Brain microvascular endothelial cell (primary cell): ENCODE results near the gene ZNF76.
"Not testable (repeated sequence)": the region's sequence is repeated elsewhere in the genome, so short reads cannot be mapped to it uniquely, and the experiment has no call there.

Experiments
- DNase-seq: peaks from one replicate; pipeline ENCODE4 v3.0.0-alpha.2; 2020
- H3K27ac ChIP-seq: fragments of 250-450 bp; sonication (Bioruptor Pico); 2 replicates; pipeline ENCODE4 v1.5.1; 2020; ENCODE audit warnings: mild to moderate bottlenecking, moderate library complexity
- H3K27me3 ChIP-seq: fragments of 250-450 bp; sonication (Bioruptor Pico); replicated peaks from 2 replicates; pipeline ENCODE4 v1.5.1; 2020; ENCODE audit warnings: mild to moderate bottlenecking
- H3K36me3 ChIP-seq: fragments of 250-450 bp; sonication (Bioruptor Pico); replicated peaks from 2 replicates; pipeline ENCODE4 v1.5.1; 2020; ENCODE audit warnings: mild to moderate bottlenecking
- H3K4me3 ChIP-seq: 2 replicates; pipeline ENCODE4 v1.5.1; 2011; ENCODE audit warnings: low read depth, mild to moderate bottlenecking, control low read depth, low read length, moderate library complexity
- CTCF ChIP-seq: IDR thresholded peaks from 2 replicates; pipeline ENCODE4 v1.5.1; 2011; ENCODE audit warnings: low read depth, mild to moderate bottlenecking, moderate library complexity, low read length, control low read depth, inconsistent platforms; ENCODE audit errors: missing control alignments
- in situ Hi-C: cut with HindIII; loops from 2 replicates; pipeline ENCODE4 v1.10.0; 2017; ENCODE audit warnings: low sequenced_read_pairs, low pct_ligation_motif_present

ZNF76 gene

GRCh38 chr6:35298625-35299140 lies 39.1 kb downstream of the ZNF76 start:
- TF ChIP-seq CTCF: no peak
- Histone ChIP-seq H3K27me3 (no peaks in the 10 kb centered on the region), H3K27ac (no peak overlapping the region), H3K4me3 (no peak overlapping the region), H3K36me3 (peaks cover 6% of the 10 kb centered on the region)
- in situ Hi-C loops: no loop called here
- no peak for DNase-seq

GRCh38 chr6:35299674-35300073 lies 40.1 kb downstream of the ZNF76 start:
- Histone ChIP-seq H3K36me3 (peaks cover 4% of the 10 kb centered on the region), H3K4me3 (no peak overlapping the region), H3K27me3 (no peaks in the 10 kb centered on the region), H3K27ac (no peak overlapping the region)
- no peak for DNase-seq
- no peak for TF ChIP-seq CTCF
- in situ Hi-C loops: no loop called here

GRCh38 chr6:35300848-35301247 lies 41.3 kb downstream of the ZNF76 start:
- Histone ChIP-seq H3K4me3 (no peak overlapping the region), H3K36me3 (no peaks in the 10 kb centered on the region), H3K27ac (no peak overlapping the region), H3K27me3 (no peaks in the 10 kb centered on the region)
- in situ Hi-C loops: no loop called here
- TF ChIP-seq CTCF: no peak
- no peak for DNase-seq

- in situ Hi-C loops: no loop called here
- Histone ChIP-seq H3K27me3 (no peaks in the 10 kb centered on the region), H3K4me3 (no peak overlapping the region), H3K27ac (no peak overlapping the region), H3K36me3 (no peaks in the 10 kb centered on the region)
- no peak for DNase-seq
- no peak for TF ChIP-seq CTCF
Measured at GRCh38 chr6:35302604-35303241, 43.2 kb downstream of the ZNF76 start.

- Histone ChIP-seq H3K36me3 (no peaks in the 10 kb centered on the region), H3K4me3 (no peak overlapping the region), H3K27me3 (no peaks in the 10 kb centered on the region), H3K27ac (no peak overlapping the region)
- DNase-seq: no peak
- TF ChIP-seq CTCF: no peak
- in situ Hi-C loops: no loop called here
Measured at GRCh38 chr6:35304299-35304698, 44.8 kb downstream of the ZNF76 start.

GRCh38 chr6:35305117-35305516 lies 45.6 kb downstream of the ZNF76 start:
- H3K27ac ChIP-seq: no peak overlapping the region
- DNase-seq: no peak
- in situ Hi-C loops: no loop called here
- no peaks in the 10 kb centered on the region for H3K27me3 ChIP-seq
- H3K36me3 ChIP-seq: no peaks in the 10 kb centered on the region
- no peak overlapping the region for H3K4me3 ChIP-seq
- no peak for TF ChIP-seq CTCF

- H3K4me3 ChIP-seq, in situ Hi-C loops, H3K27me3 ChIP-seq, H3K36me3 ChIP-seq, DNase-seq, H3K27ac ChIP-seq: not testable (repeated sequence)
Measured at GRCh38 chr6:35307138-35307537, 47.6 kb downstream of the ZNF76 start.

GRCh38 chr6:35308543-35308942 lies 49.0 kb downstream of the ZNF76 start:
- DNase-seq, in situ Hi-C loops, H3K36me3 ChIP-seq, H3K27me3 ChIP-seq, H3K4me3 ChIP-seq, H3K27ac ChIP-seq: not testable (repeated sequence)
